GM21619 (cell line): Measurements from ENCODE around the gene CA12.

Experiments
- ATAC-seq: cut with Tn5 transposase; IDR thresholded peaks from one replicate; pipeline ENCODE4 v1.9.1; 2021; ENCODE audit not compliant: unreplicated experiment

Gene CA12

DNA sequence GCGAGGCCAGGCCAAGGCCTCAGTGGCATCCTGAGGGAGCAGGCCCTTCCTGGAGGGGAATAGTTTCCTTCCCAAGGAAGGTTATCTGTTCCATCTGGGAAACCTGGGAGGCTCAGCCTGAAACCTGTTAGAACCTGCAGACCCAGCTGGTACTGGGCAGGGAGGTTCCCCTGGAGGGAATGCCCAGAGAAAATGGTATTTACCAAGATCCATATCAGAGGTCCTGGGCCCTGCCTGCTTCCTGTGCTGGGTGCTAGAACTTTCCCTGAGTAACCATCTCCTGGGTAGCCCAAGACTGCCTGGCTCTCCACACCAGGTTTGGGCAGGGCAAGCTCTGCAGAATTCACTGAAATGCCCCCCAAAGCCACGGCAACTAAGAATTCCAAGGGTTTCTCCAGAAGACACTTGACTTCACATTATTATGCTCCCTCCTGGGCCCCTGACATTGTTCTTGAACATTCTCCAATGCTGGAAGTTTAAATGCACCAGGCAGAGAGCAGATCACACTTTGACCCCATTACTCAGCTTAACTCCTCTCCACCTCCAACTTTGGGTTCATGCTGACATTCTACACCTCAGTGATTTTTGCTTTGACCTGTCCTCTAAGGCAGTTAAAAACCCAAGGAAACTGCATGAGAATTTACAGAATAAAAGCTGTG is 2.0 kb downstream of the CA12 start:
- ATAC-seq: no peak

DNA sequence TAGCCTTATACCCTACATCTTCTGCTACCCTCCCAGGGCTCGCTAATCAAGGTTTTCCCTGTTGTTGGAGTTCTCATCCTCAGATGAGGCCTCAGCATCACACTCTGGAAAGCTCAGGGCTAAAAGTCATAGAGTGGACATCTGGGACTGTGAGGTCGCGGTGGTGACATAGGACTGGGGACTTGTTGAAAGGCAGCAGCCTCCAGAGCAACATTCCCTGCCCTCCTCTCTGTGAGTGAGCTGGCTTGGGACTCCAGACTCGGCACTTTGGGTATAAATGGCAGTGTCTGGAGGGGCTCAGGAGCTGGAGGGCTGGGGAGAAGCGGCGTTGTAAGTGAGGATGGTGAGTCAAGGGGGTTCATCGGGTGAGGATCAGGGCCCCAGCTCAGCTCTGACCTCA is 2.7 kb downstream of the CA12 start:
- ATAC-seq: no peak

DNA sequence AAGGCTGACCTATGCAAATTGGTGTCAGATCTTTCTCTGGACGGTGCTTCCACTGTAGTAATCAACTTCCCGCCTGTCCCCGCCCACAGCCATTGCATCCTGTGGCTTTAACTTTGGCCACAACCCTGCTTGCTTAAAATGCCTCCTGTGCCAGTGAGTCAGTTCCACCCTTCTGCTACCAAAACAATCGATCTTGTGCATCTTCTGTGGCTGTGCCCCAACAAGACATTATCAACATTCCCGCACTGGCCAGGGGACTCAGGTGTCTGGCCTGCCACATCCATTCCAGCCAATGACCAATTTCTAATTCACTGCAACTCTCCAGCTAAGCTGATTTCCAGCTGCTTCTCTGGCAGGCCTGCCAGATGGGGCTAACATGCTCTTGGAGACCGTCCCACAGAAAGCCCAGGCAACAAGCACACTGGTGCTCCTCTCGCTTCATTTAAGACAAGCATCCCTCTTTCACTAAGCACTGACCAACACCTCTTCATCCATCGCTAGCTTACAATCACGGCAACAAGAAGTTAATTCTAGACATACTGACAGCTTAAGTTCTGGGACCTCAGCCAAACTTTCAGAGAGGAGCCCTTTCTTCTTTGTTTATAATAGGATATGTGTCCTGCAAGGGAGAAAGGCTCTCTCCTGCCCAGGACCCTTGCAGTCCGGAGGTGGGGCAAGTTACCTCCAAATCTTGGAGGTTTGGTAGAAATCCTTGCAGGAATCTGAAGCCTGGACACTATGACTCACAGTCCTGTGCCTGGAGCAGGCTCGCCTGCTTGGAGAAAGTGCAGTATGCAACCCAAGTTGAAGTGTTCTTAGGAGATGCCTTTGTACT is 6.7 kb downstream of the CA12 start:
- ATAC-seq: no peak

DNA sequence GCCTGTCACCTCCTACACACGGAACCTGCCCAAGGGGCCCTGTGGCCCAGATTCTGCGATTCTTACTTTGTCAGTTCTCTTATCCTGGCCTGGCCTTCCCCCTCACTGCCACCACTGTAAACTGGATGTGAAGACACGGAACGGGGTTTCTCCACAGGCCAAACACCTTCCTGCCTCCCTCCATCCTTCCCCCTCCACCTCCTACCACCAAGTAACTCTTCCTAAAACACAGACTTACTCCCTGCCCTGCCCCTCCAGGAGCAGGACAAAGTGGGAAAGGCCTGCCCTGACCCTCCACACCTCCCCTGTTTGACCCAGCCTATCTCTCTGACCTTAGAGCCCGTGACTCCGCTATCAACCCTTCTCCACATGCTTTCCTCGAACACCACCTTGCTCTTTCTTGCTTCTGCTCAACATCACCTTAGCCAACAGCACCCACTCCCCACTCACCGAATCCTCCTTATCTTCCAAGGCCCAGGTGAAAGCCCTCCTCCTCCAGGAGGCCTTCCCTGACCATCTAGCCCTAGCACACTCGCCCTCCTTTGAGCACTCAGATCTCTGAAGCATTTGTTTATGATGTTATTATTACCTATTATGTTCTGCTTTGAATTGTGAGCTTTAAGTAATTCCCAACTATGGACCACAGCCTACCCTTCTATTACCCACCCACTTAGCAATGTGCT is 7.6 kb downstream of the CA12 start:
- ATAC-seq: no peak

DNA sequence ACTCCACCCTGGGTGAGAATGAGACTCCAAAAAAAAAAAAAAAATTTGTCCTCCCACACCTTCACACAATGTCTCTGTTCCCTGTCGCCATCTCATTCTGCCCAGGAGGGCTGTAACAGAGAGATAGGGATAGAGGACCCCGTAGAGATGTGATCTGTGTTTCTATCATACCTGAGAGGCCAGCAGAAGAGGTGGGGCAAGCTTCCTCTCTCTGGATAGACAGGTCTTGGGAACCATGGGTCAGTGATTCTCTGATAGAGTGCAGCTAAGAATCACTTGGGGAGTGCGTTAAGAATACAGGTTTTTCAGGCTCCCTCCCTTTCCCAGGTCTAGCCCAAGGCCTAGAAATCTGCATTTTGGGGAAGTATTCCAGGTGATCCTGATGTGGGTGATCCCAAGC is 8.3 kb downstream of the CA12 start:
- ATAC-seq: no peak

DNA sequence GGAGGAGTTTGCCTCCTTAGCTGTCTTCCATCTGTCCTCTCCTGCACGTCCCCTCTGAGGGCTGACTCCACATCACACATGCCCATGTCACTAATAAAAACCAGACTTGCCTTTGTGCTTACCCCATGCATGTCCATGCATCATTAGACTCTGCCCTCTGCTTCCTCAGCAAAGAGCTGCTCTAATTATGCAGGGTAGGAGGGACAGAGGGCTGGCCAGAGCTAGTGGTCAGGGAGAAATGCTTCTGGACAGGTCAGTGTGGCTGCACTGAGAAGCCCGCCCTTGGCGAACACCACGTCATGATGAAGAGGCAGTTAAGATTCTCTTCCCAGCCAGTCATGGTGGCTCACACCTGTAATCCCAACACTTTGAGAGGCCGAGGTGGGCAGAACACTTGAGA is 8.9 kb downstream of the CA12 start:
- no peak for ATAC-seq

DNA sequence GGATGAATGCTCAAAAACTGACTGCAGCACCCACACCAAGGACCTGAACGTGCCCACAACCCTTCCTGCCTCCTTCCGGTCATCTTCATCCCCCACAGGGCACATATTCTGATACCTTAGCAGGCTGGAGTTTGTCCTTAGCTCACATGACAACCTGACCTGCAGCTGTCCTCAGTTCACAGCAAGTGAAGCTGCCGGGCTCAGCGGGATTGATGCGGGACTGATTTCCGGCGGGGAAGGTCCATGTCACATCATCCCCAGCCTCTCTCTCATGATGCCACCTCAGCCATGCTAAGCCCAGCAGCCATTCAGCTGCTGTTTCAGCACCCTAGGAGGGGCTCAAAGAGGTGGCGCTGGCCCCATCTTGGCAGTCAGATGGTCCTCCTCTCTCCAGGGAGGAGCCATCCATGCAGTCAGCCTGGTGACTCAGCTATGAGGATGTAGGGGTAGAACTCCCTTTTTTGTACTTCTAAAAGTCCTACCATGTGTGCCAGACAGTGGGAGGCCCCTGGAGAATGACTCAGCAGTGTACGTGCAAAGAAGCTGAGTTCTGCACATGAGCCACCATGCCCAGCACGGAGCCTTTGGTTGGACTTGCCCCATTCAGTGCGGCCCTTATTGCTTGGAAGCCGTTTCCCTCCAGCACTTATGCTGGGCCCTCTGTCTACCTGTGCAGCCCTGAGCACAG is 9.5 kb downstream of the CA12 start:
- ATAC-seq: no peak

DNA sequence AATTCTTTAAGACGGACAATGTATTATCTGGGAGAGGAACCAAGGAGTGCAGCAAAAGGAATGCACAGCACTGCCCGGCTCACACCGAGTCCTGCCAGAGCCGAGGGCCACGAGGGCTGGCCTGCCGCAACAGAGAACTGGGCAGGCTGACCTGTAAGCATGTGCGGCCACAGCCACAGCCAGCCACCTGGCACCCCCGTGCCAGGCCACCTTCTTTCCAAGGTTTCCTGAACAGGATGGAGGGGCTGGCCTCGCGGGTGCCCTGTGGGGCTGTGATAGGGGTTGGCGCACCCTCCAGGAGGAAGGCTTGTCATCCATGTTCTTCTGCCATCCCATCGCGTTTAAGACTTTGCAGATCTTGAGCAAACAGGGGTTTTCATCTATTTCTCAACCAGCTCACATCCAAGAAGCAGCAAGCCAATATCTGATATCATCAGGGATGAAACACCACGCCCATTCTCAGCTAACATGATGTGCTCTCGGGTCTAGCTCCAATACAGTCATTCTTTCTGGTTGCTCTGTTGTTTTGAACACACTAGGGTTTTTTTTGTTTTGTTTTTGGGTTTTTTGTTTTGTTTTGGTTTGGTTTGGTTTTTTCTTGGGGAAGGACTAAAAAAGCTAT is 10.2 kb downstream of the CA12 start:
- ATAC-seq: no peak

DNA sequence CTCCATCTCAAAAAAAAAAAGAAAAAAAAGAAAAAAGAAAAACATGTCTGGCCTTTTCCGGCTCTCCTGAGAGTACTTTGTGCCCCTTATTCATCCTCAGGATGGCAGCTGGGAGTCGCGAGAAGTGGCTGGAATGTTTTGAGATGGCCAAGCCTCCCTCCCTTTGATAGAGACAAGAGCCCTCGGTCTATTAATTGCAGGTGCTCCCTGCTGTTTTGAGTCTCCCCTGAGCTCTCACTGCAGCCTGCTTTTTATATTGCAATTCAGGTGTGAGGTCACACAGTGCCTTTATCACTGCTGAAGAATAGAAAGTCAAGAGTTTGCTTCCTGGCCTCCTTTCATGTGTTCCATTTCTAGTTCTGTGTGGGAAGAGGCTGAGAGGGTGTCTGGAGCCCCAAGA is 10.9 kb downstream of the CA12 start:
- ATAC-seq: no peak

DNA sequence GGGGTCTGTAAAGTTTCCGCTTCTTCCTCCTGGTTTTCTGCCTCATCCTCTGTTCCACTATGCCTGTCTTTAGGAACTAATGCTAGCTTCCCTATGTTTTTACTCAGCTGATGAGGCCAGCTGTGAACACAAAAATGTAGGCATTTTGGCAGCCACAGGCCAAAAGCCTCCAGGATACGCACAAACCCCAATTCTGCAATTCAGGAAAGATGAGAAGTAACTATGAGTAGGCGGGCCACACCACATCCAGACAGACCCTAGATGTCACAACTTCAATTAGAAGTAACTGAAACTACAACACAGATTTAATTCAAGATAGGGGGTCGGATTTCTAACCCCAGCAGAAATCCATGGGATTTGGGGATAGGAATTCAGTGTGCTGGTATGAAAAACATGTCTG is 11.9 kb downstream of the CA12 start:
- ATAC-seq: no peak

DNA sequence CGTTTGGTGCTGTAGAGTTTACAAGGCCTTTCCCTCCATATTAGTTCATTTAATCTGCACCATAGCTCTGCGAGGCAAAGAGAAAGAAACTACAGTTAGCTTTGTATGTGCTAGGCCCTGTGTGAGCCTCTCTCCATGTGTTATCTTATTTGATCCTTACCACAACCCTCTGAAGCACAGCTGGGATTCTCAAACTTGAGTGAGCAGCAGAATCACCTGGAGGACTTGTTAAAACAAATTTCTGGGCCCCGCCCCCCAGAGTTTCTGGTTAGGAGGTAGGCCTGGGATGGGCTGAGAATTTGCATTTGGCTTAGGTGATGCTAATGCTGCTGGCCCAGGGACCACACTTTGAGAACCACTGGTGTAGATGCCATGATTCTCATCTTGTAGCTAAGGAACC is 12.3 kb downstream of the CA12 start:
- ATAC-seq: no peak

DNA sequence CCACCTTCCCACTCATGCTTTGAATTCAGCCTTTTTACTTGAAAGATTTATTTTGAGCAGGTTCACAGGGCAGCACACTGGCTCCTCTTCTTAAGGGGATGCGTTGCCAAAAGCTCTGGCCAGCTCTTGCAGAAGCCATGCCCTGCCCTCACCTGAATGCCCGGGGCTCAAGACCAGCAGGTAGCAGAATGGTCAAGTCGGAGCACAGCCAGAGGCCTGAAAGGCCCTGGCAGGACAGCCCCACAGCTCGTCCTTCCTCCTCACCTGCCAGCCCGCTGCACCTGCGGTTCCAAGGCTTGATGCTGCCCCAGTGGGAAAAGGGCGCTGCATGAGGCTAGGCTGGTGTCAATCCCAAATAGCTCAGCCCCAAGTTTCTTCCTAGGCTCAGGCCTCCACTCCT is 13.1 kb downstream of the CA12 start:
- no peak for ATAC-seq

DNA sequence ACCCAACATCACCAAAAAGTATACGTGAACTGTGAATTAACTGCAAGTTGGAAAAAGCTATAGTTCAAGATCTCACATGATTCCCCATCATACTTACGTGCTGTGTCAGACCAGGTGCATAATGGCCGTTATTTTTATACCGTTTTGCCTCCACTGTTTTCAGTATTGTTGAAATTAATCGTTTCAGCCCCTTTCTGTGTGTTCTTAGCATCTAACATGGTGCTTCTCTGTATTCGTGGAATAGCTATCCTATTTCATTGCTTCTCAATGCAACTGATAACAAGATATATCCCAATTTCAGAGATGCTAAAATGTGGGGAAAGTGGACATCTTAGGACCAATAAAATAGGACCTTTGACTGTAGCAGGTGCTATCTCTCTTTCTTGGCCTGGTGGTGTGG is 13.7 kb downstream of the CA12 start:
- no peak for ATAC-seq

DNA sequence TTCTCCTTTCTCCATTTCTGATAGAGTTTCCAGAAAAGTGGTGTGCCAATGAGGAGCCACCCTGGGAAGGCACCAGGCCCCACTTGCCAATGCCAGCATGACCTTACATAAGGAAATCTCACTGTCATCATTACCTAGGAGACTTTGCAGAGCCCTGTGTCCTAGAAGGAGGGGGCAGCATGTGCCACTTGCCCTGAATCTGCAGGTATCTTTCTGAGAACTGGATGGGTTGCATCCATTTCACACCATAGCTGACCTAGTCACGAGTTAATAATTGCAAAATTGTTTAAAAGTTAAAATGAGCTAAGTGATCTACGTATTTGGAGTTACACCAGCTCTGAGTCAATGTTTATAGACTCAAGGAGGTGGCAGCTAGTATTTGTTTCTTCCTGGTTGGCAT is 14.3 kb downstream of the CA12 start:
- no peak for ATAC-seq

DNA sequence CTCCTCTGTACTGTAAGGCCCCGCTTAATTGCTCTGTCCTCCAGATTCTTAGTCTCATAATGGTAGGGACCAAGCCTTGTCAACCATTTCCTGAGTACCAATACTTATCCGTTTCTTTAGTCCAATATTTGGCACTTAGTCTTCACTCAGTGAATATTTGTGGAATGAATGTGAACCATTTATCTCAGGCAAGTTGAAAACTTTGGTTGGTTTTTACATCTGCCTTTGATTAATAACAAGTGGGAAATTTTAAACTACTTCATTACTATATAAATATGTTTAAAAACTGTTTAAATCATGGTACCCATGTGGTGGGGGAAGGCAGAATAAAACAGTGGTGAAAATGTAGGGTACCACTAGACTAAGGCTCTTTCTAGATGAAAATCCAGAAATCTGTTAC is 15.2 kb downstream of the CA12 start:
- no peak for ATAC-seq

DNA sequence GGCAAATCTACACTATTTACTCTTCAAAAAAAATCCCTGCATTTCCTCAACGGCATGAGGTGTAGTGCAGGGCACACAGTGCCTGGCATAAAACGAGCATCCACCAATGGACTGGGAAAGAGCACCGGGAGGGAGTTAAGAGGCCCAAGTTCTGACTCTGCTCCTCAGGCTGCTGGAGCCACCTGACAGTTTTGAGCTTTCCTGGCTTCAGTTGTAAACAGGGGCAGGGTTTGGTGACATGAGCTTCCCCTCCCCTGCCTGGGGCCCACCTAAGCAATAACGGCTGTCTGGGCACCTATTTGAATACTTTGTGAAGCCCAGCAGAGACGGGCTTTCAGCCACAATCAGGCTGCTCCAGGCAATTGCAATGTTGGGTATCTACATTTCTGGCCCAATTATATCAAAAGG is 16.4 kb downstream of the CA12 start:
- ATAC-seq: no peak

DNA sequence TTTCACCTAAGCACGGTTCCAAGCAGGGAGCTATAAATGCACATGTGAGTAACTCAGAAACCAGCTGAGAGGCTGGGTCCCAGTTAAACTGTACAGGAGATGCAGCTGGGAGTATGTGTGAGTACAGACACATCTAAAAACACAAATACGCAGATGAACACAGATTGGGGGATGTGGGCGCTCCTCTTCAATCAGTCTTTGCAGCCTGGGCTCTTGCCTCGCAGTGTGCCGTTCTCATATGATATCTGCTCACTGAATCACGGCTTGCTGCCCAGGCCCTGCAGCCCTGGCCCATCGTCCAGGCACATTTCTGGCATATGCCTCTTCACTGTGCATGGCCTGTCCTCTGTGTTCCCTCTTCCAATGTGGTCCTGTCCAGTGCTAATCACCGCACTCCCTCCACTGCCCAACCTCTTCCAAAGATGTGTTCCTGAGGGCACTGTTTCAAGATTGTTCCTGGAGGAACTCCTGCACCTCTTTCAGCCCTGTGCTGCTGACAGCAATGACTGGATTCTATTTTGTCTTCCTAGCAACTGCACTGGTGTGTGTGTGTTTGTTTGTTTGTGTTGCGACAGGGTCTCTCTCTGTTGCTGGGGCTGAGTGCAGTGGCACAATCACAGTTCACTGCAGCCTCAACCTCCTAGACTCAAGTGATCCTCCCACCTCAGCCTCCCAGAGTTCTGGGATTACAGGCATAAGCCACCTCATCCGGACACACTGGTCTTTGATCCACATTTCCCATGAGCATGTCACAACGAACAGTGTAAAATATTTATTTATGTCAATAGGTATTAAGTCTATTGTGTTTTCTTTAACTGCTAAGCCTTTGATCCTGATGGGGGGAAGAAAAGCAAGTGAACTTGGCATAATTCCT is 17.0 kb downstream of the CA12 start:
- no peak for ATAC-seq

DNA sequence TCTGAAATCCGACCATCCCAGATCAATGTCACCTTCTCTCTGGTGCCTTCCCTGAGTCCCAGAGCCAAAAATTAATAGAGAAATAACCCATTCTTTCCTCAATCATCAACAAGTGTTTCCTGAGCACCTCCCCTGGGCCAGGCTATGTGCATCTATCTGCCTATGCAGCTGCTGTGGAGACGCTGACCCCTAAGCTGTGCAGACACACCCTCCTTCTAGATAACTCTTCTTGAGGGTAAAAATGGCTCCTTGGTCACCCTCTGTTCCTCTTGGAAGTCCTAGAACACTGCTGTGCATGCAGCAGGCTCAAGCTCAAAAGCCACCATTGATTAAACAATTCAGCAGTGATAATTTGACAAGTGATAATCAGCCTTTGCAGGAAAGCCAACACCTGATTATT is 18.4 kb downstream of the CA12 start:
- no peak for ATAC-seq

DNA sequence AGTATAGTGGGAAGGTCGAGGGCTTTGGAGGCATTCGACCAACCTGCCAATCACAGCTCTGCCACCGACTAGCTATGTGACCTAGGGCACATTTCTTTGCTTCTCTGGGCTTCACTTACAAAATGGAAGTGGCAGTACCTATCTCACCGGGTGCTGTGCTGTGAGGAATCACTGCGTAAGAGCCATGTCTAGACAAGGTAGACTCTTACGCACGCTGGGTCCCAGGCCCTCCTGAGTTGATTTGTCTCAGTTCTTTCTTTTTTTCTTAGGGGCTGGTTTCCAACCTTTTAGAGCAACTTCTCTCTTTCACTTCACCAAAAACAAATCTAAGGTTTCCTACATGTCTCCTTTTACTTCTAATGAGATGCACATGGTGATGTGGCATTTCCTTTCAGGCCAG is 18.8 kb downstream of the CA12 start:
- ATAC-seq: no peak

DNA sequence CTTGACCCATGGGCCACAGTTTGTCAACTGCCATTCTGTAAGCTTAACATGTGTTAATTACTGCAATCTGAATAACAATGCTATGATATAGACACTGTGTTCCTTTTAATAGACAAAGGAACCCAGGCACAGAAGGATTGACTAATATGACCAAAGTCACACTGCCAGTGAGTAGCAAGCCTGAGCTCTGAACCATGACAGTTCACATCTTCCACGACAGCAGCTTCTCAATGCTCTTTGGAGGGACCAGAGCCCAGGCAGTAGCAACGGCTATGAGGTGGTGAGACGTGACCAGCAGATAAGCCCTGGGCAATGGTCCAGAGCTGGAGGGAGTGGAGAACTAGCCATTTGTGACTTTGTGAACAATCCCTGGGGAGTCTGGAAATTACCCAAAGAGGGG is 19.4 kb downstream of the CA12 start:
- ATAC-seq: no peak
